Left lung (tissue), 10 donors: ENCODE measurements around the gene TOB1. TPM values are rescaled to one million over a fixed set of nuclear protein-coding genes. Genes with fewer than 3 reads are reported as not detected.
A peak's percentile ranks its signal among the peaks of the same experiment; 100 is the strongest.

Experiments
- ATAC-seq: fragments of 200-7000 bp; cut with Tn5 transposase; one replicate; pipeline ENCODE4 v1.9.1; 2020; ENCODE audit warnings: moderate library complexity
- DNase-seq, 4 donors: peaks; one replicate each; pipeline ENCODE4 v3.0.0-alpha.2; 2013 to 2020
- H3K27ac ChIP-seq, 2 donors: fragments of 200-600 bp; sonication (generic) in 1 of 2; one replicate each; pipeline versions ENCODE4 v1.5.0 to v1.8.0; 2020 to 2021
- H3K27me3 ChIP-seq, 2 donors: fragments of 200-600 bp; sonication (generic) in 1 of 2; one replicate each; pipeline versions ENCODE4 v1.5.0 to v1.8.0; 2020 to 2021
- H3K36me3 ChIP-seq, 2 donors: fragments of 200-600 bp; sonication (generic) in 1 of 2; one replicate each; pipeline versions ENCODE4 v1.5.0 to v1.8.0; 2020 to 2021
- H3K4me1 ChIP-seq, 2 donors: fragments of 200-600 bp; one replicate each; pipeline ENCODE4 v1.8.0; 2021
- H3K4me3 ChIP-seq, 2 donors: fragments of 200-600 bp; sonication (generic) in 1 of 2; one replicate each; pipeline versions ENCODE4 v1.5.0 to v1.8.0; 2020 to 2021; ENCODE audit warnings: mild to moderate bottlenecking in 1 of 2
- H3K9me3 ChIP-seq, 2 donors: fragments of 200-600 bp; sonication (generic) in 1 of 2; one replicate each; pipeline versions ENCODE4 v1.5.0 to v1.8.0; 2020 to 2021
- intact Hi-C, 2 donors: fragments of 100-400 bp; cut with DNase I; formaldehyde crosslinking; loops; one replicate each; pipeline versions ENCODE4 v1.11.2 to v1.14.2; 2022
- polyA plus RNA-seq, 6 donors: library from polyadenylated mRNA; unstranded; fragments of 120-200 nt; gene quantifications; one replicate each; pipeline ENCODE4 v1.2.1, GENCODE V29; 2013; ENCODE audit not compliant: insufficient read length in 6 of 6
- total RNA-seq, 2 donors: library from RNA; stranded (reverse); fragmentation: NEBNext Ultra II Directional; extraction: Animal tissue kit (Norgen Biotek cat#: 25700); gene quantifications; one replicate each; pipeline ENCODE4 v1.2.1, GENCODE V29; 2021
- TF ChIP-seq, protein P1 (sequence below), 2 donors: fragments of 200-600 bp; sonication (generic) in 1 of 2; IDR thresholded peaks; one replicate each; pipeline versions ENCODE4 v1.5.0 to v1.8.0; 2021; ENCODE audit warnings: antibody characterized with exemption in 2 of 2
- donor health status: DM: no; HTN: yes; CAD: no.
- donor health status: DM: no; HTN: no; CAD: no.

Gene TOB1
- total and polyA plus RNA-seq, 8 donors = 20.1 to 81.1 (median 29.8) TPM

- Histone ChIP-seq H3K36me3 (no peaks in the 10 kb centered on the region), H3K4me1 (no peaks in the 10 kb centered on the region), H3K27ac (no peak overlapping the region), H3K4me3 (no peak overlapping the region), H3K9me3 (no peaks in the 10 kb centered on the region), H3K27me3 (no peaks in the 10 kb centered on the region)
- TF ChIP-seq, protein P1, sequence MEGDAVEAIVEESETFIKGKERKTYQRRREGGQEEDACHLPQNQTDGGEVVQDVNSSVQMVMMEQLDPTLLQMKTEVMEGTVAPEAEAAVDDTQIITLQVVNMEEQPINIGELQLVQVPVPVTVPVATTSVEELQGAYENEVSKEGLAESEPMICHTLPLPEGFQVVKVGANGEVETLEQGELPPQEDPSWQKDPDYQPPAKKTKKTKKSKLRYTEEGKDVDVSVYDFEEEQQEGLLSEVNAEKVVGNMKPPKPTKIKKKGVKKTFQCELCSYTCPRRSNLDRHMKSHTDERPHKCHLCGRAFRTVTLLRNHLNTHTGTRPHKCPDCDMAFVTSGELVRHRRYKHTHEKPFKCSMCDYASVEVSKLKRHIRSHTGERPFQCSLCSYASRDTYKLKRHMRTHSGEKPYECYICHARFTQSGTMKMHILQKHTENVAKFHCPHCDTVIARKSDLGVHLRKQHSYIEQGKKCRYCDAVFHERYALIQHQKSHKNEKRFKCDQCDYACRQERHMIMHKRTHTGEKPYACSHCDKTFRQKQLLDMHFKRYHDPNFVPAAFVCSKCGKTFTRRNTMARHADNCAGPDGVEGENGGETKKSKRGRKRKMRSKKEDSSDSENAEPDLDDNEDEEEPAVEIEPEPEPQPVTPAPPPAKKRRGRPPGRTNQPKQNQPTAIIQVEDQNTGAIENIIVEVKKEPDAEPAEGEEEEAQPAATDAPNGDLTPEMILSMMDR (IDR thresholded peaks at IDR 0.05) = no peak
- DNase-seq (no peak), ATAC-seq (no peak)
- intact Hi-C loops = no loop called here
Measured at GRCh38 chr17:50890675-50891516, 24.7 kb upstream of the TOB1 start.

DNA sequence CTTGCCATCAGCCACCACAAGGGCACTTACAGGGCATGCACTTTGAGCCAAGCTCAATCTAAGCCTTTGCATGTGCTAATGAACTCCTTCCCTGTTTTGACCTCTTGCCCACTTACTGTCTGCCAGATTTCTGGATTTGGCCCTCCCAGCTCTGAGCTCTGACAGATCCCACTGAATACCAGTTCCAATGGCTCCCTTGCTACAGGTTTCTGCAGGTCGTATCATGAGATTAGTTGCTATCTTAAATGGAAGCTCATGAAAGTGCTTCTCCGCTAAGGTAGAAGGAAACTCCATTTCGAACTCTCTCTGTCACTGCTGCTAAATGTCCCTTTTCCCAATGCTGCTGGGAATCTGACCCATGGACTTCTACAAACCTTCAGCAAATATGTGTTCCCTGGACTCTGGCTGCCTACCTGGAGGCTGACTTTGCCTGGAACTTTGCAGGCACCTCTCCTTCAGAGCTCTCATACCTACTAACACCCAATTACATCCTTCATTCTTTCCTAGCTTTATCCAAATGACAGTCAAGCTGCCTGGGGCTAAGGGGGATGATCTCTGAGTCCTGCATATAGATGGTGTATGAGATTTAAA is 23.5 kb upstream of the TOB1 start:
- no peak overlapping the region for H3K27ac ChIP-seq
- ATAC-seq = no peak
- intact Hi-C loops = no loop called here

DNA sequence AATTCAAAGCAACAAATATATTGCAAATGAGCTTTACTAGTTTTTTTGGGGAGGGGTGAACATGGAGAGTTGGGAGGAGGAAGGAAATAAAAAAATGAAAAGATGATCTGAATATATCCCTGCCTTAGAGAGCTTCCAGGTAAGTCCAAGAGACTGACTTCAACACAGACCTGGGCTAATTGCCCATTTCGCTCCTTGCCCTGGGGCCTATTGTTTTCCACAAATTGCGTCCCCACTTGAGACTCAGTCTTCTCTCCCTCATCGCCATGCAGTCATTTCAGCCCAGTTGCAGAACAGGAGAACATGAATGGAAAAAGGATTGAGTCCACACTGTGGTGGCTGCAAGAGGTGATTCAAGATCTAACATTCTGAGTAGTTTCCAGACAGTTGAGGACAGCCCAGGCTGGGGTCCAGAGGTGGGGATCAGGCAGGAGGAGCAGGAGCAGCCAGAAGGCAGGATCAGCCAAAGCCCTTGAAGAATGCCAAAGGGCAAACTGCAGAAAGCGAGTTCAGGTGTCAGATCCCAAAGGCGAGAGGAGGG is 21.6 kb upstream of the TOB1 start:
- TF ChIP-seq, protein P1 (IDR thresholded peaks at IDR 0.05) = no peak
- no peak overlapping the region for H3K4me3 ChIP-seq
- H3K36me3 ChIP-seq = no peaks in the 10 kb centered on the region
- DNase-seq (no peak), ATAC-seq (no peak)
- no peaks in the 10 kb centered on the region for H3K9me3 ChIP-seq
- H3K27me3 ChIP-seq = no peaks in the 10 kb centered on the region
- intact Hi-C loops = no loop called here
- H3K27ac ChIP-seq = no peak overlapping the region
- peaks cover 4 to 17% of the 10 kb centered on the region in 2 donors for H3K4me1 ChIP-seq

More for the DNA sequence above, 23.5 kb upstream of the TOB1 start:
- Histone ChIP-seq H3K4me3 (no peak overlapping the region), H3K36me3 (no peaks in the 10 kb centered on the region), H3K9me3 (no peaks in the 10 kb centered on the region), H3K4me1 (peaks cover 3 to 5% of the 10 kb centered on the region in 2 donors), H3K27me3 (no peaks in the 10 kb centered on the region)
- TF ChIP-seq, protein P1 (IDR thresholded peaks at IDR 0.05) = no peak
- no peak for DNase-seq

GRCh38 chr17:50884439-50885311 is 18.5 kb upstream of the TOB1 start:
- H3K4me1 ChIP-seq = peaks cover 4 to 17% of the 10 kb centered on the region in 2 donors
- H3K4me3 ChIP-seq = no peak overlapping the region
- H3K27ac ChIP-seq = peak overlapping the region in 1 of 2 donors; percentile 64
- ATAC-seq (peak; percentile 95), DNase-seq (peak in 1 of 4 donors; percentile 52)
- TF ChIP-seq, protein P1 (IDR thresholded peaks at IDR 0.05) = no peak
- intact Hi-C loops = no loop called here
- no peaks in the 10 kb centered on the region for H3K36me3 ChIP-seq
- H3K9me3 ChIP-seq = peaks cover 0 to 5% of the 10 kb centered on the region in 2 donors
- no peaks in the 10 kb centered on the region for H3K27me3 ChIP-seq
